Uterus (tissue), 4 donors: ENCODE measurements around the gene TLR1. TPM values are rescaled to one million over a fixed set of nuclear protein-coding genes. Genes with fewer than 3 reads are reported as not detected.

Experiments used
- DNase-seq, 2 donors: peaks; one replicate each; pipeline ENCODE4 v3.0.0-alpha.2; 2019 to 2020
- H3K27ac ChIP-seq, 2 donors: fragments of 200-600 bp; sonication (generic); 1 replicate in 1 of 2; 2 replicates in 1 of 2; pipeline ENCODE4 v1.5.1; 2016 to 2018
- H3K27me3 ChIP-seq, 2 donors: fragments of 200-600 bp; sonication (generic); one replicate each; pipeline ENCODE4 v1.5.1; 2018 to 2019; ENCODE audit warnings: control low read depth in 1 of 2
- H3K36me3 ChIP-seq, 2 donors: fragments of 200-600 bp; sonication (generic); one replicate each; pipeline ENCODE4 v1.5.1; 2019; ENCODE audit warnings: control low read depth in 1 of 2
- H3K4me1 ChIP-seq, 2 donors: fragments of 200-600 bp; sonication (generic); one replicate each; pipeline ENCODE4 v1.5.1; 2018 to 2019; ENCODE audit warnings: control low read depth in 1 of 2
- H3K4me3 ChIP-seq, 2 donors: fragments of 200-600 bp; sonication (generic); 1 replicate in 1 of 2; 2 replicates in 1 of 2; pipeline ENCODE4 v1.5.1; 2018 to 2019; ENCODE audit warnings: mild to moderate bottlenecking in 1 of 2
- H3K9me3 ChIP-seq, 2 donors: fragments of 200-600 bp; sonication (generic); one replicate each; pipeline ENCODE4 v1.5.1; 2019; ENCODE audit warnings: control low read depth in 1 of 2
- CTCF ChIP-seq, 4 experiments: fragments of 200-600 bp in 2 of 4; fragments of 450-650 bp in 2 of 4; sonication (generic) in 2 of 4; IDR thresholded peaks; one replicate each; pipeline ENCODE4 v1.5.1; 2016 to 2019; ENCODE audit warnings: antibody characterized with exemption in 4 of 4, mild to moderate bottlenecking in 2 of 4, moderate library complexity in 1 of 4
- POLR2A ChIP-seq, 2 donors: fragments of 450-650 bp; IDR thresholded peaks; one replicate each; pipeline ENCODE4 v1.6.1; 2016; ENCODE audit warnings: antibody characterized with exemption in 2 of 2, mild to moderate bottlenecking in 1 of 2, moderate library complexity in 1 of 2
- intact Hi-C: fragments of 100-400 bp; cut with DNase I; formaldehyde crosslinking; loops from one replicate; pipeline ENCODE4 v1.15.1; 2023; ENCODE audit warnings: low total_unique reads
- total RNA-seq, 4 donors: library from RNA; depleted of rRNA in 3 of 4; stranded (reverse); fragments of >200 nt in 3 of 4; gene quantifications; one replicate each; pipeline versions ENCODE4 v1.1.0 to v1.2.4, GENCODE V29; 2014 to 2023
- donor health status: DM: yes; HTN: yes; CAD: no.

TLR1 gene
- total RNA-seq, 4 donors from 2014 or later: 6.1 to 32.3 (median 20.4) TPM

GRCh38 chr4:38823766-38824165 is 19.2 kb upstream of the TLR1 start:
- Histone ChIP-seq H3K27ac (no peak overlapping the region), H3K9me3 (no peaks in the 10 kb centered on the region), H3K4me1 (no peaks in the 10 kb centered on the region), H3K36me3 (no peaks in the 10 kb centered on the region), H3K4me3 (no peak overlapping the region), H3K27me3 (no peaks in the 10 kb centered on the region)
- intact Hi-C loops: no loop called here
- DNase-seq: no peak
- TF ChIP-seq CTCF (IDR thresholded peaks at IDR 0.05): no peak
- TF ChIP-seq POLR2A (IDR thresholded peaks at IDR 0.05): no peak

GRCh38 chr4:38822748-38823303 is 18.2 kb upstream of the TLR1 start:
- intact Hi-C loops: no loop called here
- H3K9me3 ChIP-seq: no peaks in the 10 kb centered on the region
- no peaks in the 10 kb centered on the region for H3K4me1 ChIP-seq
- TF ChIP-seq POLR2A (IDR thresholded peaks at IDR 0.05) (no peak), CTCF (IDR thresholded peaks at IDR 0.05) (no peak)
- H3K36me3 ChIP-seq: no peaks in the 10 kb centered on the region
- H3K4me3 ChIP-seq: no peak overlapping the region
- no peaks in the 10 kb centered on the region for H3K27me3 ChIP-seq
- no peak overlapping the region for H3K27ac ChIP-seq
- DNase-seq: no peak

- no peaks in the 10 kb centered on the region for H3K36me3 ChIP-seq
- no peak for TF ChIP-seq POLR2A (IDR thresholded peaks at IDR 0.05)
- no peak for TF ChIP-seq CTCF (IDR thresholded peaks at IDR 0.05)
- H3K27ac ChIP-seq: no peak overlapping the region
- H3K27me3 ChIP-seq: no peaks in the 10 kb centered on the region
- no peaks in the 10 kb centered on the region for H3K9me3 ChIP-seq
- no peak overlapping the region for H3K4me3 ChIP-seq
- H3K4me1 ChIP-seq: no peaks in the 10 kb centered on the region
- intact Hi-C loops: no loop called here
- no peak for DNase-seq
Measured at GRCh38 chr4:38821739-38822138, 17.1 kb upstream of the TLR1 start.

DNA sequence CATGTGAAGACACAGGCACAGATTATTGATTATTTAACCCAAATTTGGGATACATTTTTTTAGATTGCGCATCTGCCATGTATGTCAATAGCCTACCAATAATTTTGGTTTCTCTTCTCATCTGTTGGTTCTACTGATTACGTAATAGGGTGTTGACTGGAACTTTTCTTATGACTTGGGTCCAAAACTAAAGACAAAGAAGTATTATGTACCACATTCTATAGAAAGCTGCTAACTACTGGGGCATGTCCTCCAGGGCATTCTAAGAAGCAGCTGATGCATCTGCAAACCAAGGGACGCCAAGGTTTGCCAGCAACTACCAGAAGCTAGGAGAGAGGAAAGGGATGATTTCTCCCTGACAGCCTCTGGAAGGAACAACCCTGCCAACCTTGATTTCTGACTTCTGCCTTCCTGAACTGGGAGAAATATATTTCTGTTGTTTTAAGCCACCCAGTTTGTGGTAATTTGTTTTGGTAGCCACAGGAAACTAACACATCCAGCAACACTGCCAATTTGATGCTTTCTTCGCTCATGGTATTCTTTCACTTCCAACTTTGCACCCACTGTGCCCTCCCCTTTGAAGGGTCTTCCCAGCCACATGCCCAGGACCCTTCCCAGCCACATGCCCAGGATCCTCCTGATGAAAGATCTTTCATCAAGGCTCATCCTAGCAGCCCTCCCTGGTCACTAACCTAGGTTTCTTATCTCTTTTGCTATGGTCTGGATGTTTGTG is 15.9 kb upstream of the TLR1 start:
- DNase-seq: no peak
- no peaks in the 10 kb centered on the region for H3K27me3 ChIP-seq
- no peaks in the 10 kb centered on the region for H3K36me3 ChIP-seq
- no peaks in the 10 kb centered on the region for H3K4me1 ChIP-seq
- no peaks in the 10 kb centered on the region for H3K9me3 ChIP-seq
- intact Hi-C loops: no loop called here
- H3K27ac ChIP-seq: no peak overlapping the region
- H3K4me3 ChIP-seq: no peak overlapping the region
- TF ChIP-seq POLR2A (IDR thresholded peaks at IDR 0.05): no peak
- TF ChIP-seq CTCF (IDR thresholded peaks at IDR 0.05): no peak

DNA sequence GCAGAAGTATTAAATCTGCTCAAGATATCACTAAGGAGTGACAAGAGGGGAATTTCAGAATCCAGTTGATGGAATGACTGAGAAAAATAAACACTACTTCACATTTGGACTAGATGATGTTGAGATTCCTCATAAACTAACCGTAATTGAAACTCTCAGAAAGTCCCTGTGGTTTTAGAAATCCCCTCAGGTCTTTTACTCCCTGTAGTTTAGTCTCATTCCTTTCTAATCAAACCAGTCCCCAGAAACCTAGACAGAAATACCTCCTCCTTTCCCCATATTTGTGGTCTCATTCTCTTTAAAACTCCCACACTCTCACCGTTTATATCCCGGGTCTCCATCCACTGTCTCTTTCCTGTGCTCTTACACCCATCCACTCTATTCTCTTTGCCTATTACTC is 15.0 kb upstream of the TLR1 start:
- Histone ChIP-seq H3K36me3 (no peaks in the 10 kb centered on the region), H3K27me3 (no peaks in the 10 kb centered on the region), H3K4me3 (no peak overlapping the region), H3K27ac (no peak overlapping the region), H3K9me3 (no peaks in the 10 kb centered on the region), H3K4me1 (no peaks in the 10 kb centered on the region)
- TF ChIP-seq POLR2A (IDR thresholded peaks at IDR 0.05) (no peak), CTCF (IDR thresholded peaks at IDR 0.05) (no peak)
- intact Hi-C loops: no loop called here
- no peak for DNase-seq
